GM18507 (cell line): ENCODE data around the gene GATA5.

Experiments
- DNase-seq: peaks from one replicate; pipeline ENCODE4 v3.0.0; 2011; ENCODE audit warnings: low read depth; ENCODE audit not compliant: insufficient read length; ENCODE audit errors: extremely low spot score
- FAIRE-seq: peaks from 2 replicates; lab custom pipeline; 2011; peaks lifted over from hg19 to GRCh38; lab: Jason Lieb, UNC

The GATA5 gene, protein sequence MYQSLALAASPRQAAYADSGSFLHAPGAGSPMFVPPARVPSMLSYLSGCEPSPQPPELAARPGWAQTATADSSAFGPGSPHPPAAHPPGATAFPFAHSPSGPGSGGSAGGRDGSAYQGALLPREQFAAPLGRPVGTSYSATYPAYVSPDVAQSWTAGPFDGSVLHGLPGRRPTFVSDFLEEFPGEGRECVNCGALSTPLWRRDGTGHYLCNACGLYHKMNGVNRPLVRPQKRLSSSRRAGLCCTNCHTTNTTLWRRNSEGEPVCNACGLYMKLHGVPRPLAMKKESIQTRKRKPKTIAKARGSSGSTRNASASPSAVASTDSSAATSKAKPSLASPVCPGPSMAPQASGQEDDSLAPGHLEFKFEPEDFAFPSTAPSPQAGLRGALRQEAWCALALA

DNA sequence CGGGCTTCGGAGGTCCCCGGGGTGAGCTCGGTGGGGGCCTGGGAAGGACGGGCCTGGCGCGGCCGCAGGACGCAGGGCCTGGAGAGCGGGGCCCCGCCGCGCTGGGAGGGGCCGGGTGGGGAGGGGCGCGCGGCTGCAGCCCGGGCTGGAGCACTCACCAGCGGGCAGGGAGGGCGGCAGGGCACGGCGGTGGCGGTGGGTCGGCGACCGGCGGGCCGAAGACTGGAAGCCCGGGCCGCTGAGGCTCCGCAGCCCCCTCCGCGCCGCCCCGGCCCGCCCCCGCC lies at the start of gene GATA5:
Gene GATA5 (minus strand): TSS at position 224 of the 284 bp plus-strand sequence. CDS start 474 bp downstream, outside the sequence.
- FAIRE-seq (no peak), DNase-seq (no peak)

GRCh38 chr20:62525014-62525413 lies 49.2 kb upstream of the GATA5 start:
- DNase-seq: no peak
- no peak for FAIRE-seq

DNA sequence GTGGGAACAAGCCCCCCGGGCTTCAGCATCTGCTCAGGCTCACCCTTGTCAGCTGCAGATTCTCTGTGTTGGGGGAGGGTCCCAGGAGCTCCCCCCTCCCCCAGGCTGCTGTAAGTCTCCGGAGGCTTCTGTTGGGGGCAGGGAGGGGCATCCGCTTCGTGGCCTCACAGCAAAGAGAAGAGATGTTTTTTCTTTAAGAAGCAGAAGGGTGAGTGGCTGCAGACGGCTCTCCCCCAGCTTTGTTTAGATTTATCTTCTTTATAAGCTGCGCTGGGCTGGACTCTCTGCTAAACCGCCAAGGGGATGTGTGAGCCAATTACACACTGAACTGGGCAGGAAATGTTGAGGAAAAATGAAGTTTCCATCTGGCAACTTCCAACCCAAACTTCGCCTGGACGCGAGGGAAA lies 48.7 kb upstream of the GATA5 start:
- no peak for FAIRE-seq
- no peak for DNase-seq

- DNase-seq (no peak), FAIRE-seq (no peak)
Observed at GRCh38 chr20:62523473-62524203, 47.8 kb upstream of the GATA5 start.

DNA sequence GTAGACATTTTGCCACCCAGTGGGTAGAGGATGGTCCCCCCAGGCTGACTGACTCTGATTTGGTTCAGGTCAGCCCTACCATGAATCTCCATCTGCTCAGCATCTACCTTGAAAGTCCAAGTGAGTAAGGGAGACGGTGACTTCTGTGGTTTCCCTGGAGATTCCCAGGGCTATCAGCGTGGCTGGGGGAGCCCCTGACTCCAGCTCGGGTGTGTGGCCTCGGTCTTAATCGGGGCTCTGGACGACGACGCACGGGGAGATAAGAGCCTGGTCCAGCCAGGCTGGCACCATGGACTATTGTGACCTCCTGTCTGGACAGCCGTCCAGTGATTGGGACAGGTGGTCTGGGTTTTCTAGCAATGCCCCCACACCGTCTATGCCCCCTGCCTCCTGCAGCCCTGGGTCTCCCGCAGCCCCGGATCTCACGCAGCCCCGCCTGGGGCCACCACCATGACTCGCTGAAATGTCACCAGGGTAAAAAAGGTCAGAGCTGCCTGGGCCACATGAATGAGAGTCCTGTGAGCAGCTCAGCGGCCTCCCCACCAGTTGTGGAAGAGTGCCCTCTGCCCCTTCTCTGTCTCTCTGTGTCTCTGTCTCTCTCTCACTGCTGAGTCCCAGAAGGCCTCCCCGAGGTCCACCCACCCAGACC lies 47.1 kb upstream of the GATA5 start:
- DNase-seq (no peak), FAIRE-seq (no peak)

- no peak for DNase-seq
- FAIRE-seq: no peak
Observed at GRCh38 chr20:62519826-62520225, 44.0 kb upstream of the GATA5 start.

DNA sequence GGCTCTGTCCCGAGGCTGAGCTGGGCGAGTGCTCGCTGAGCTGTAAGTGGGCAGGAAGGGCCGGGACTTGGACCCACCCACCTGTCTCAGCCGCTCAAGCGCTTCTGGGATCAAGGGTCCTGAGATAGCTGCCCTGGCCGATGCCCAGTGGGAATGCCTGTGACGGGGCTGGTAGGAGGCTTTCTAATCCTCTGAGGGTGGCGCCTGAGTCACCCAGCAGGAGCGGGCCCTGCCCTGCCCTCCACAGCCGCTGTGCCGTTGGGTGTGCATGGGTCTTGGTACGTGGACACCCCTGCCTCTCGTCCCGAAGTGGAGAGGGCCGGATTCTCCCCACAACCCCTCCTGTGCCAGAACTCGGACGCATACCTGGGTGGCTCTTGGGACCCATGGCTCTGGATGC lies 43.1 kb upstream of the GATA5 start:
- FAIRE-seq (no peak), DNase-seq (no peak)

DNA sequence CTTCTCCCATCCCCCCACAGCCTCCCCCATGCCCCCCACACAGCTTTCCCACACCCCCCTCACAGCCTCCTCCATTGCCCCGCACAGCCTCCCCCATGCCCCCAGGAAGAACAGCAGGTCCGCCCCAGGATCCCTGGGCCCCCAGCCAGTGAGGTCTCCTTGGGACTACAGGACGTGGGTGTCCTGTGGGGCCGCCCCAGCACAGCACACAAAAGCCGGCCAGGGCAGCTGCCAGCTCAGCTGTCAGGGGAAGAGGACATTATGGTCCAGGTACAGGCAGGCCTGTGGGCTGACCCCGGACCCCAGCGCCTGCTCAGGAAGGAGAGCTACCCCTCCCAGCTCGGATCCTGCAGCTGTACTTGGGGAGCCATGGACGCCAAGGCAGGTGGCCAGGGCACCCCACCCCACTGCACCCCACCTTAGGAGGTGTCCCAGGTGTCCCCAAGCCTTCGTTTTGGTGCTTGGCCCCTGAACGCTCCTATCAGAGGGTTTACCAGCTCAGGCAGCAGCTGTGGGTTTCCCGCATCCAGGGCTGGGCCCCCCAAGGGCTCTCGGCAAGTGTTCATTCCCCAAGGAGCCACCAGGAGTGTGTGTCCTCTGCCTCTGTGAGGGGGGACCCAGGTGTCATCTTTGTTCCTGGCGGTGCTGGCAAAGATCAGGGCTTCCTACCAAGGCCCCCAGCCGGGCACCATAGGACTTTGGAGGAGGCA lies 42.3 kb upstream of the GATA5 start:
- FAIRE-seq (no peak), DNase-seq (no peak)

GRCh38 chr20:62517168-62517567 lies 41.4 kb upstream of the GATA5 start:
- FAIRE-seq: no peak
- no peak for DNase-seq

DNA sequence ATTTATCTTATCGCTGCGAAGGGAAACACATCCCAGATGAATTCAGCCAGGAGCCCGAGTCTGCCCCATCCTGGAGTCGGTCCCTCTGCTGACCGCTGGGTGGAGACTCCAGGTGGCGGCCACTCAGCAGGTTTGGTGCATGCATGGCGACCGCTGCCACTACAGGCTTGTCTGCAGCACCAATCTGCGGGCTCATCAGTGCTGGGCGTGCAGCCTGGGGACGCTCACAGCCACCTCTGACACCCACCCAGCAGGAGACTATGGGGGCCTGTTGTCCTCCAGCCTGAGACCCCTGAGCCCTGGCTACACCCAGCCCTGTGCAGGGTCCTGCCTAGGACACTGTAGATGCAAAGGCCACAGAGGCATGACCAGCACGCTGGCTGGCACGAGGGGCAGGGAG lies 40.5 kb upstream of the GATA5 start:
- DNase-seq (no peak), FAIRE-seq (no peak)

DNA sequence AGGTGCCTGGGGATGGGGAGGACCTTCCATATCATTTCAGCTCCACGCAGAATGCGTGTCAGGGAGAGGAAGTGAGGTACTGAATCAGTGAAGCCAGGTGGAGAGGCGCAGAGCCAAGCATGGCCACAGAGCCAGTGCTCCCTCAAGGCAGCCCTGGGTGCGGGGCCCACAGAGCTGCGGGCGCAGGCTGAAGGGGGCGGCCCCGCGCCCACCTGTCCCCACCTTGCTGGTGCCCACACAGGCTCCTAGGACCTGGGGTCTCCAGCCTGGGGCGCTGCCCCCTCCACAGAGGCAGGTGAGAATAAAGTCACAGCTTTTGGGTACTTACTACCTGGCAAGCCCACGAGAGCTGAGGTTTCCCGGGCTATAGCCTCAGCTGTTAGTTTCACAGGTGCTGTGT lies 40.0 kb upstream of the GATA5 start:
- DNase-seq: no peak
- FAIRE-seq: no peak

GRCh38 chr20:62515280-62515679 lies 39.5 kb upstream of the GATA5 start:
- FAIRE-seq (no peak), DNase-seq (no peak)

DNA sequence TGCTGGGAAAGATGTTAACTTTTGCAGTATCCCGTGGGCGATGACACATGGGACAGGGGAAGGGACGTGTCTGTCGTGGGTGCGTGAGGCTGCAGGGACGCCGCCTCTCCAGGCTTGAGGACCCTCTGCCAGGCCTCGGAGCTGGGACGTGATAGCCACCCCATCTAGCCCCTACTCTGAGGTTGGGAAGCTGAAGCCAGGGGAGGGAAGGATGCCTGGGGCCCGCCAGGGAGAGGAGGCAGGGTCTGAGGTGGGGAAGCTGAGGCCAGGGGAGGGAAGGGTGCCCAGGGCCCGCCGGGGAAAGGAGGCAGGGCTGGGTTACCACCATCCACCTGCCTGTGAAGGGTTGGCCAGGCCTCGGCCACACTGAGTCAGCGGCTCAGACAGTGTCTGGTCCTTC lies 38.2 kb upstream of the GATA5 start:
- DNase-seq (no peak), FAIRE-seq (no peak)

- FAIRE-seq: no peak
- no peak for DNase-seq
Observed at GRCh38 chr20:62511915-62512610, 36.3 kb upstream of the GATA5 start.

GRCh38 chr20:62511300-62511914 lies 35.6 kb upstream of the GATA5 start:
- DNase-seq (no peak), FAIRE-seq (no peak)

GRCh38 chr20:62508641-62509051 lies 32.9 kb upstream of the GATA5 start:
- FAIRE-seq (no peak), DNase-seq (no peak)

DNA sequence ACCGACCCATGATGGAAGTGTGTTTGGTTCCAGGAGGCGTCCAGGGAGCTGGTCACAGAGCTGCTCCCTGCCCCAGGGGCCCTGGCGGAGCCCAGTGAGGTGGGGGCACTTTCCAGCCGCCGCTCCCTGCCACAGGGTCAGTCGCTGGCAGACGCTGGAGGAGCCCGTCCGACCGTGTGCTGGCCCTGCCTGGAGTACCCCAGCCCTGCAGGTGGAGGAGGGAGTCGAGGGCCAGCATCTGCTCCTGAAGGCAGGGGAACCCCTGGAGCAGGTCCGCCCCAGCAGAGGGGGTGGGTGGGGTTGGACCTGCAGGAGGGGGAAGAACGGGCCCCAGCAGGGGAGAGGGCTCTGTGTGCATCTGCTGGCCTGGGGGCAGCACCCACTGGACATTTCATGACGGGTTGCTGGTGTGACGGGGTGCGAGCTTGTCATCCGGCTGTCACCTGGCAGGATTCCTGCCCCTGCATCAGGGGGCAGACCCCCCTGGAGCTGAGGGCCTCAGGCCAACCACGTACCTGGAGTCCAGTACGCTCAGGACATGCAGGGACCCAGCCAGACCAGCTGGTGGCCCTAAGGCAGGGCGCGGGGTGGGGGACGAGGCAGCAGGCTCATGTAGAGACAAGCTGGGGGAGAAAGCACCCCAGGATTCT lies 32.3 kb upstream of the GATA5 start:
- no peak for DNase-seq
- no peak for FAIRE-seq

GRCh38 chr20:62507323-62507722 lies 31.5 kb upstream of the GATA5 start:
- FAIRE-seq (no peak), DNase-seq (no peak)

GRCh38 chr20:62506791-62507190 lies 31.0 kb upstream of the GATA5 start:
- FAIRE-seq: no peak

More at GRCh38 chr20:62506791-62507190, 31.0 kb upstream of the GATA5 start:
- no peak for DNase-seq
